HCT116 (cell line): ENCODE measurements around the gene TGFBR3. TPM values are rescaled to one million over a fixed set of nuclear protein-coding genes. Genes with fewer than 3 reads are reported as not detected.

Source experiments
- ATAC-seq: fragments of 200-7000 bp; cut with Tn5 transposase; 2 replicates; pipeline ENCODE4 v1.9.1; 2020; ENCODE audit warnings: mild to moderate bottlenecking, moderate library complexity
- BruUV-seq: library from RNA; stranded (reverse); fragments of 400-500 nt; replicated peaks from 2 replicates; lab custom pipeline; 2021; lab: Mats Ljungman, UMichigan
- CTCF ChIA-PET: fragments of 300-600 bp; sonication (Branson Sonifier 250); formaldehyde crosslinking; loops from one replicate; lab custom pipeline; 2021; ENCODE audit warnings: antibody characterized with exemption; lab: Charles Lee
- POLR2A ChIA-PET: fragments of 300-600, 350-600 bp; sonication (Branson Sonifier 250); formaldehyde crosslinking; loops from one replicate; lab custom pipeline; 2021; ENCODE audit warnings: antibody characterized with exemption; lab: Charles Lee
- RAD21 ChIA-PET, 2 experiments: fragments of 300-600 bp; sonication (Branson Sonifier 250); formaldehyde crosslinking; loops; one replicate each; lab custom pipeline; 2023; ENCODE audit warnings: low total read pairs in 2 of 2; ENCODE audit not compliant: uncharacterized antibody in 2 of 2, unreplicated experiment in 2 of 2, low non-redundant PET in 1 of 2; lab: Charles Lee
- DNase-seq: peaks from one replicate; pipeline ENCODE4 v3.0.0-alpha.2; 2010; ENCODE audit warnings: low read depth, low spot score
- H2AFZ ChIP-seq: fragments of 200-600 bp; shearing (Covaris generic), sonication (generic); 2 replicates; pipeline ENCODE4 v1.6.1; 2017; ENCODE audit warnings: low read depth, mixed run types, mixed read lengths, antibody characterized with exemption, low read length; ENCODE audit not compliant: poor library complexity, severe bottlenecking
- H3K27ac ChIP-seq: 2 replicates; pipeline ENCODE4 v1.5.1; 2012; ENCODE audit warnings: low read depth, low read length
- H3K27me3 ChIP-seq: fragments of 200-600 bp; sonication (generic); 2 replicates; pipeline ENCODE4 v1.6.1; 2016; ENCODE audit warnings: mixed run types, low read length, mixed read lengths; ENCODE audit not compliant: insufficient read depth
- H3K36me3 ChIP-seq, 2 experiments: fragments of 200-500 bp in 1 of 2; fragments of 200-600 bp in 1 of 2; sonication (Bioruptor generic) in 1 of 2; sonication (generic) in 1 of 2; 2 replicates each; pipeline versions ENCODE4 v1.5.1 to v1.6.1; 2014 to 2016; ENCODE audit warnings: low read length in 2 of 2, inconsistent platforms in 1 of 2, mixed read lengths in 1 of 2, mixed run types in 1 of 2; ENCODE audit not compliant: insufficient read depth in 2 of 2, control insufficient read depth in 1 of 2
- H3K4me1 ChIP-seq, 2 experiments: fragments of 200-600 bp in 1 of 2; sonication (generic) in 1 of 2; 2 replicates each; pipeline versions ENCODE4 v1.5.1 to v1.6.1; 2012 to 2017; ENCODE audit warnings: low read length in 2 of 2, inconsistent platforms in 1 of 2, mild to moderate bottlenecking in 1 of 2, mixed read lengths in 1 of 2, mixed run types in 1 of 2, moderate library complexity in 1 of 2; ENCODE audit not compliant: insufficient read depth in 2 of 2, control insufficient read depth in 1 of 2
- H3K4me2 ChIP-seq: fragments of 200-600 bp; sonication (generic); 2 replicates; pipeline ENCODE4 v1.6.1; 2017; ENCODE audit warnings: mixed run types, low read length, mixed read lengths
- H3K4me3 ChIP-seq, 2 experiments: fragments of 200-600 bp in 1 of 2; sonication (generic) in 1 of 2; replicated peaks in 1 of 2; 2 replicates each; pipeline ENCODE4 v1.5.1; 2011 to 2016; ENCODE audit warnings: low read length in 2 of 2, control low read depth in 1 of 2, low read depth in 1 of 2, mild to moderate bottlenecking in 1 of 2, mixed read lengths in 1 of 2, mixed run types in 1 of 2
- H3K79me2 ChIP-seq: fragments of 200-600 bp; sonication (generic); 2 replicates; pipeline ENCODE4 v1.6.1; 2017; ENCODE audit warnings: mild to moderate bottlenecking, mixed run types, low read length, moderate library complexity, mixed read lengths; ENCODE audit not compliant: insufficient read depth
- H3K9ac ChIP-seq: fragments of 200-600 bp; sonication (generic); 2 replicates; pipeline ENCODE4 v1.6.1; 2016; ENCODE audit warnings: low read length, mixed read lengths
- H3K9me2 ChIP-seq: fragments of 200-600 bp; sonication (generic), shearing (Covaris generic); 2 replicates; pipeline ENCODE4 v1.6.1; 2017; ENCODE audit warnings: mixed run types, mild to moderate bottlenecking, moderate library complexity; ENCODE audit not compliant: insufficient read depth
- H3K9me3 ChIP-seq, 2 experiments: fragments of 200-500 bp in 1 of 2; fragments of 200-600 bp in 1 of 2; sonication (Bioruptor generic) in 1 of 2; sonication (generic) in 1 of 2; 2 replicates each; pipeline ENCODE4 v1.6.1; 2014 to 2017; ENCODE audit warnings: low read length in 2 of 2, mixed read lengths in 2 of 2, inconsistent platforms in 1 of 2, low read depth in 1 of 2, mild to moderate bottlenecking in 1 of 2, mixed run types in 1 of 2, moderate library complexity in 1 of 2; ENCODE audit not compliant: control insufficient read depth in 1 of 2, insufficient read depth in 1 of 2
- H4K20me1 ChIP-seq: fragments of 200-600 bp; sonication (generic), shearing (Covaris generic); 2 replicates; pipeline ENCODE4 v1.6.1; 2017; ENCODE audit warnings: mixed run types, mild to moderate bottlenecking, moderate library complexity; ENCODE audit not compliant: insufficient read depth
- POLR2A ChIP-seq: IDR thresholded peaks from 2 replicates; pipeline ENCODE4 v1.7.0; 2011; ENCODE audit warnings: borderline replicate concordance; ENCODE audit not compliant: insufficient read depth, insufficient read length; ENCODE audit errors: extremely low read depth
- REST ChIP-seq: IDR thresholded peaks from 2 replicates; pipeline ENCODE4 v1.6.1; 2012; ENCODE audit warnings: low read depth
- SRF ChIP-seq: IDR thresholded peaks from 2 replicates; pipeline ENCODE4 v1.6.1; 2012; ENCODE audit warnings: low read depth
- TCF7L2 ChIP-seq: IDR thresholded peaks from 2 replicates; pipeline ENCODE4 v1.7.0; 2011; ENCODE audit warnings: borderline replicate concordance, inconsistent platforms; ENCODE audit not compliant: insufficient read depth, insufficient read length; ENCODE audit errors: extremely low read depth
- ZBTB33 ChIP-seq: IDR thresholded peaks from 2 replicates; pipeline ENCODE4 v1.6.1; 2011; ENCODE audit warnings: mild to moderate bottlenecking, low read length, moderate library complexity; ENCODE audit not compliant: insufficient replicate concordance; ENCODE audit errors: extremely low read depth
- ZFX ChIP-seq: fragments of 450-650 bp; IDR thresholded peaks from 2 replicates; pipeline ENCODE4 v1.6.1; 2017
- intact Hi-C: fragments of 100-400 bp; cut with micrococcal nuclease; formaldehyde crosslinking; loops from 2 replicates; pipeline ENCODE4 v1.10.0; 2022
- total RNA-seq: library from RNA; stranded (reverse); gene quantifications from one replicate; pipeline ENCODE4 v1.2.1, GENCODE V29; 2021; ENCODE audit not compliant: unreplicated experiment

Gene TGFBR3
- total RNA-seq, 1 experiment from 2014 or later, result 7.1 TPM

- TF ChIP-seq ZBTB33, result no peak
- TF ChIP-seq SRF, result no peak
Observed at GRCh38 chr1:91781371-91781825, 104.6 kb downstream of the TGFBR3 start (continued).

GRCh38 chr1:91779548-91780021 is 106.4 kb downstream of the TGFBR3 start:
- DNase-seq (no peak), ATAC-seq (no peak)
- H3K4me1 ChIP-seq, result no peaks in the 10 kb centered on the region
- no peak overlapping the region for H3K4me2 ChIP-seq
- no peaks in the 10 kb centered on the region for H3K36me3 ChIP-seq
- H4K20me1 ChIP-seq, result no peaks in the 10 kb centered on the region
- H3K9me2 ChIP-seq, result no peaks in the 10 kb centered on the region
- no peak overlapping the region for H3K4me3 ChIP-seq
- ChIA-PET CTCF (no interaction called here), POLR2A (no interaction called here), RAD21 (no interaction called here)
- TF ChIP-seq TCF7L2 (no peak), REST (no peak), POLR2A (no peak), ZFX (no peak)
- no peak overlapping the region for H2AFZ ChIP-seq
- no peak overlapping the region for H3K9ac ChIP-seq
- no peaks in the 10 kb centered on the region for H3K27me3 ChIP-seq
- BruUV-seq, result no TSS peak
- no peaks in the 10 kb centered on the region for H3K79me2 ChIP-seq
- intact Hi-C loops, result no loop called here
- no peak overlapping the region for H3K27ac ChIP-seq
- no peaks in the 10 kb centered on the region for H3K9me3 ChIP-seq
